ENCODE measurements around the gene ELFN1.

Gene ELFN1

DNA sequence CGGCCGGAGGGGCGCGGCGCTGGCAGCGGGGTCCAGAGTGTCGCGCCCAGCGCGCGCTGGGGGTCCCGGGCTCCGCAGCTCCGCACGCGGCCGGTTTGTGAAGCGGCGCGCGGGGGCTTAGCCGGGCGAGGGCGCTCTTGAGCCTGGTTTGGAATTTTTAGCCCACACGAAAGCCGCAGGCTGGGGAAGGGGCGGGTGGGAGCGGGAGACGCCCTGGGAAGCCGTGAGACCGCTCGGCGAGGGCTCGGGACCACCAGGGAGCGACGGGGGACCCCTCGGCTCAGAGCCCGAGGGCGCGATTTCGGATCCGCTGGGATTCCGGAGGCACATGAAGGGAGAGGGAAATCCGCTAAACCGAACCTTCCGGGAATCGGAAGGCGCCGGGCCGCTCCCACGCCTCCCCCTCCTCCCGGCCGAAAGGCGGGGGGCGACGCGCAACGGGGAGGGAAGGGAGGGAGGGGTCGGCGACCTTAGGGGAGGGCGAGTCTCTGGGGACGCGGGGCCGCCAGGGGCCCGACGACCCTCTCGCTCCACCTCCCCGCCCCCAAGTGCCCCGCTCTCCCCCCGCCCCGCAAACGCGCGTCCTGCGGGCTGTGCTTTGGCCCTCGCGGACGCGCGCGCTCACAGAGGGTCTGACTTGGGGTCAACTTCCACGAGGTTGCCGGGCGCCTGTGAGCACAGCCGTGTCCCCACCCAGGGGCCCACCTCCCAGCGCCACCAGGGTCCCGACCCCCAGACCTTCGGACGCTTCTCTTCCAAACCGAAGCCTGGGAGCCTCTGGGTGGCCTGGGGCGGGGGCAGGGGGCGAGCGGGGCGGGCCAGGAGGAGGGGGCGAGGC, 5.1 kb upstream of the ELFN1 start:
- peak; percentile 45 for DNase-seq

DNA sequence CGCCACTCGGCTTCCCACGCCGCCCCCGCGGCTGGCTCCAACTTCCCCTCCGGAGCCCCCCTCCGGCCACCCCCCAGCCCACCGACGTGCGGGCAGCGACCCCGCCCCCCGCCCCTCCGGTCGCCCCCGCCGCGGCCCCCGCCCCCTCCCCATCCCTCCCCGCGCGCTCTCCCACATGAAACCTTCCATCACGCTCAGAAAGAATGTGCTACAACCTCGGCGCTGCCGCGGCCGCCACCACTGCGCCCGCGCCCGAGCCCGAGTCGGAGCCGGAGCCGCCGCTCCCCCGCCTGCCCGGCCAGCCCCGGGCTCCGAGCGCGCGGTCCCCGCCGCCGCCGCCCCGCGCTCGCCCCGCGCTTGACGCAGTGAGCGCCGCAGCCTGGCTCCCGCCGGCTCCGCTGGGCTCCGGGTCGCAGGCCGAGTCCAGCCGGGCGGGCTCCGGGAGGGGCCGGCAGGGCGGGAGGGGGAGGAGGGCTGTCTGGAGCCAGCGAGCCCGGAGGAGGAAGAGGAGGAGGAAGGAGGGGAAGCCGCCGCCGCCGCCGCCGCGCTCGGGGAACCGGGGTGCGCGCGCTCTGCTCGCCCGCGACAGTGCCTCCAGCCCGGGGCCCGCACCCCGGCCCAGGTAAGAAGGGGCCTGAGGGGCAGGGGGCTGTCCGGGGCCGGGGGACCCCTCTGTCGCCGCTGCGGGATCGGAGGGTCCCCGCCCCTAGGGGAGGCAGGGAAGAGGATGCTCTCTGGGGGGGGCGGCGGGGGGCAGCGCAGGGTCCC, 4.3 kb upstream of the ELFN1 start:
- DNase-seq = no peak

DNA sequence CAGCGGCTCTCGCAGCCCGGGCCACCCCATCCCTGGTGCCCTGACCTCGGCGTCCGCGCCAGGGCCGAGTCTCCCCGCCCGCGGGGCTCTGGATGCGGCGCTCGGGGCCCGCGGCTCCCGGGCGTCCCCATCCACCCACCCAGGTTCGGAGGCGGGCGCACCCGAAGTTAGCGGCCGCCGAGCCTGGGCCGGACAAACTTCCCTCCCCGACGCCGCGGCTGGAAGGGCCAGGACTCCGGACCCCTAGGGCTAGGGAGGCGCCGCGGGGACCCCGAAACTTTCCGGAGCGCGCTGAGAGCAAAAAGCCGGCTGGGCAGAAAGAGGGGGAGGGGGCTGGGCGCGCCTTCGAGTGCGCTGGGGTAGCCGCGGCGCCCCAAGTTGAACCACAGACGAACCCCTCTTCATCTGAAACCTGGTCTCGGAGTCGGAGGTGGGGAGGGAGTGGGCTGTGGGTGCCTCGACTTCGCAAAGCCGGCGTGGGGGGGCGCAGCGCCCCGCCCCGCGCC, 3.7 kb upstream of the ELFN1 start:
- DNase-seq = no peak

DNA sequence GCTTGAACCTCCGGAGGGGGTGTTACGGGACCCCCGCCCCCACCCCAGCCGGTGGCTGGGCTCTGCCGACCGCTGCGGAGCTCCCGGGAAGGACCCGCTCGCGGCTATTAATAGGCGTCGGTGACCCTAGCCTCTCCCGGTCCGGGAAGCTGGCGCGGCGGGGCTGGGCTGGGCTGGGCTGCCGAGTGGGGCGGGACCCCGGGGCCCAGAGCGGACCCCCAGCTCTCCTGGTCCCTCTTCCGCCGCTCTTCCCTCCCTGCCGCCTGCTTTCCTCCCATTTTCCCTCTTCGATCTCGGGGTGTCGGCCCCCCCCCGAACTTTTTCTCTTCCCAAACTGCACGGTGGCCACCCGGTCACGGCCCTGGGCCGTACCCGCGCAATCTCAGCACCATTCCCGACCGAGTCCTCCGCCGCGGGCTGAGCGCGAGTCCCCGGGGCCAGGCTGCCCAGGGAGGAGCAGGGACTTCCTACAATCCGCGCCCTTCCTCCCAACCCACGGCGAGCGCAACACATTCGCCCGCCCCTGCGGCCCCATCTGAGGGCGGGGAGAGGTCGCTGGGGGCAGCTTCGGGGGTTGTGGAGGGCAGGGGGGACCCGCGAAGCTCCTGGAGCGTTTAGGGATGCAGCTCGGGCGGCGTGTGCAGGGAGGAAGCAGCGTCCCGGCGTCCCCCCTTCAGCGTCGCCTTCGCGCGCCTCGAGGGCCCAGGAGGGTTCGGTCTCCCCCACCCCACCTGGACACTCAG, 3.1 kb upstream of the ELFN1 start:
- DNase-seq = no peak

DNA sequence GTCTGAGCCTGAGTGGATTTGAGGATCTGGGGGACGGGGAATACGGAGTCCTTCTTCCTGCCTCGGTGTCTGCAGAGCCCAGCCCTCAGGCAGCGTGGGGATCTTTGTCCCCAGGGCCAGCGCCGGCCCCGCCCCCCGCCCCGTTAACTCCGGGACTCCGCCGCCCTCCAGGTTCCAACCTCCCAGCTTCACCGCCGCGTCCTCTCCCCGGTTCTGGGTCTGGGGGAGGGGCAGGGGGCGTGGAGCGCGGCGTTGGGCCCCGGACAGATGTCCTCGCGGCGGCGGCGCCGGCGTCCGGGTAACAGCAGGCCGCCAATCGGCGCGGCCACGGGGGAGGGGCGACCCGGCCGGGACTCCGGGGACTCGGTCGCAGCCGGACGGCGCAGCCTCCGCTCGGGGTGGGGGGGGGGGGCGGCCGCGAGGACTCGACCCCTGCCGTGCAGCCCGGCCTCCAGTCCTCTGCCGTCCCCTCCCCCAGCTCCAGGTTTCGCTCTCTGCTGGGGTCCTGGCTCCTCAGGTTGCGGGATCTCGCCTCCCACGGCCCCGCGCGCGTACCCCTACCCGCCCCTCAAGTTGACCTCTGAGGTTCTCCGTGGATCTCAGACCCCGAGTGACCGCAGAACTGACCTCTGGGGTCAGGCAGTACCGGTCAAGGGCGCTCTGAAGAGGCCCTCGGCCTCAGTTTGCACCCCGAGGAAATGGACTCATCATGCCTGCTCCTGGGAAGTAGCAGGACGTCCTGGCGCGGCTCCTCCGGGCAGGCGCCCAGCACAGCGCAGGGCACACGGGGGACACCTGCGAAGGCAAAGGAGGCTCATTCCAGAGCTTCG, 2.3 kb upstream of the ELFN1 start:
- no peak for DNase-seq

- DNase-seq = no peak
Observed at GRCh38 chr7:1668396-1669063, 1.5 kb upstream of the ELFN1 start.

DNA sequence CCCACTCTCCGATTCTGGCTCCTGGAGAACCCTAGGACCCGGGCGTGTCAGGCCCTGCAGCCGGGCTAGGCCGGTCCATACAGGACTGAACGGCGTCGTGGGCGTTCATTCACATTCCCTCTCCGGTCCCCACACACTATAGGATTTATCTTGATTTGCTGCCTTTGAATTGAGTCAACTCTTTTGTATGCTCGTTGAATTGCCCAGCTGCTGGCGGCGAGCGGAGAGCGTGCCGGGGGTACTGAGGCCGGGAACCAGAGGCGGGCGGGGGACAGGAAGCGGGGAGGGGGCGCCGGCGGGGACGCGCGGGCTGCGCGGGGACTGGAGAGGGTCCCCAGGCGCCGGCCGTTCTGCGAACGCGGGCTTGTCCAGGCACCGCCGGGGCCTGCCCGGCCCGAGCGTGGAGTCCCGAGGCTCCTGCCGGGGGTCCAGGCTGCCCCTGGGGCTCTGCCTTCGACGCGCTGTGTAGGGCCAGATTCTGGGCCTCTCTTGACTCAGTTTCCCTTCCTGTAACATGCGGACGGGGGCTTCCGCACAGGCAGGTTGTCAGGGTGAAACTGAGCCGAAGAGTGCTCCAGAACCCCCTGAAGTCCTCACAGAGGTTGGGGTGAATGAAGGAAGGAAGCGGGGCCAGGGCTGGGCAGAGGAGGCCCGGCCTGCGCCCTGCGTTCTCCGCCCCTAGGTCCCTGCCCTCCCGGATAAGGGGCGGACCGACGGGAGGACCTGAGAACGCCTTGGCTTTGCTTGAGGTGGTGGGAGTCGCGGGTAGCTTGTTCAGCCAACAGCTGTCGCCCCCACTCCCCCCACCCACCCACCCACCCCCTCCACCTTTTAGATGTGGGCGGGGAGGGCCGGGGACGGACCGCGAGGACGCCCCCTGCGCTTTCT, 769 bp upstream of the ELFN1 start:
- no peak for DNase-seq

- DNase-seq = no peak
Observed at GRCh38 chr7:1670894-1671593, 967 bp downstream of the ELFN1 start.

DNA sequence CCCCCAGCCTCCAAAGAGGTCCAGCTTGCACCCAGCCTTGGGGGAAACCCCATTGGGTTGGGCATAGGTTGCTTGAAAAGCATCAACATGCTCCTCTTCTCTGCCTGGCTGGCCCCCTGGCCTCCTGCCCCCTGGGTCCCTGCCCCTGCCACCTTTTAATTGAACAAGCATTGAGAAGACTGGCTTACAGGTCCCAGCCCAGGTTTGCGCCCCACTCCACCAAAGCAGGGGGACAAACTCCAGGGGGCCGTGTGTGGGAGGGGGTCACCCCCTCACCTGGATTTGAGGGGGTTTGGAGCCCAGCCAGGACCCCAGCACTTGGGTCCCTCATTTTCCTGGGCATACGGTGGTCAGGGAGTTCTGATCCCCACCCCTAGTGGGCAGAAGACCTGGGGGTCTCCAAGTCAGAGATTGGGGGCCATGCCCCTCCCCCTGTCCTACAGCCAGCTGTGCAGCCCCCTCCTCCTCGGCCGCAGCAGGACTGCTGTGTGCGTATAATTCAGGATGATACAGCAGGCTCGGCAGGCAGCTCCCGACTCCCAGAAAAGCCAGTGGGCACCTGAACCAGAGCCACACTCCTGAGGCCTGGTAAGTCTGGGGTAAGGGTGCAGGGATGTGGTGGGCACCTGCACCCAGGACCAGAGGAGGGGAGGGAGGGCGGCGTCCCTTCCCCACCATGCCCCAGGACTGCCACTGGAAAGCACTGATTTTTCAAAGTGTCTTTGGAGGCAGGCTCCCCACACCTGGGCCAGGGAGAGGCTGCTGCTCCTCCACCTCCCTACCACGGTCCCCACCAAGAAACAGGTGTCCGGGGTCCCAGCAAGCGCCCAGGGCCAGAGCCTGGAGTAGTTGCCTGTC, 1.7 kb downstream of the ELFN1 start:
- no peak for DNase-seq

DNA sequence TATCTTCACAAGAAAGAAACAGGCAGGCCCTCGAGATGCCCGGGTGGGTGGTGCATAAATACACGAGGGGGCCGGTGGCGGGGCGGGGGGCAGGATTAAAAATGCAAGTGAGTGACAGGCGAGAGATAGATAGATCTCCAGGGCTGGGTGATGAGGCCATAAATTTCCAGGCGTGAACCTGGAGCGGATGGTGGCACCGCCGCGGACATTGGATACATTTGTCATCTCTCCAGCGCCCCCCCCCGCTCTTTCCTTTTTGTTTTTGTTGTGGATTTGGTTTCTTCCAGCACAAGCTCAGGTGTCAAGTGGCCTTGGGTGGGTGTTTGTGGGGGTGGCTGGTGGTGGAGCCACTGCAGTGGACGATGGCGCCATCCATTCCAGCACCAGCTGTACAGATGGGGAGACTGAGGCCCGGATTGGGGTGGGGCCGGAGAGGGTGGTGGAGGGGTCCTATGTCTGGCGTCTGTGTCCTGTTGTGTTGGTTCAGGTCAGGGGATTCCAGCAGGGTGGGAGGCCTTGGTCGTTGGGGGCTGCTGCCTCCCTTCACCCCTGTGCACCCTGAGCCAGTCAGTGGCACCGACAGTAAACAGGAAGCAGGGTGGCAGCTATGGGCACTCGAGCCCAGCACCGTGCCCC, 2.9 kb downstream of the ELFN1 start:
- DNase-seq = no peak

GRCh38 chr7:1673581-1674118, 3.6 kb downstream of the ELFN1 start:
- DNase-seq = no peak

- DNase-seq = no peak
Observed at GRCh38 chr7:1674161-1675035, 4.3 kb downstream of the ELFN1 start.

DNA sequence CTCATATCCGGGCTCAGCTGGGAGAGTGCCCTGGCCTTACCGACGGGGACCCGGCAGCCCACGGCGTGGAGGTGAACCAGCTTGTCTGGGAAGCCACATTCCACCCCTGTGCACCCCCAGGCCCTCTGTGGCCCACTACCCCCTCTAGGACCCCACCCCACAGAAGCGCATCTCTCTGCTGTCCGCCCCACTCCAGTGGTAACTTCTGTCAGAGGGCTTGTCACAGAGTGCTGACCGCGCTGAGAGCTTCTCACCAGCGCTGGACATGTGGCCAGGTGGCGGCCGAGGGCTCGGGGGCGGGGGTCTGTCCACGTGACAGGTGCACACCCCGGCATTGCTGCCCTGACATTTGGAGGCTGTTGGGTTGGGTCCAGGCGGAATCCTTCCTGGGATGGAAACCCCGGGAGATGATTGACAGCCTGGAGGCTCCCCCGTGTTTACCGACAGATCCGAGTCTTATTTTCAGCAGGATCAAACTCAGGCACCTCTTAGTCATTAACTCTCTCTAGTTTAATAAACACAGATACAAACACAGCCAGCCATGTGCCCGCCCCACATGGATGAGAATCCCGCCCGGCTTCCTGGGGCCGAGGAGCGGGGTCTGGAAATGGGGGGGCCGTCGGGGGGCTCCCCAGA, 5.1 kb downstream of the ELFN1 start:
- DNase-seq = no peak

- no peak for DNase-seq
Observed at GRCh38 chr7:1675673-1676549, 5.8 kb downstream of the ELFN1 start.

DNA sequence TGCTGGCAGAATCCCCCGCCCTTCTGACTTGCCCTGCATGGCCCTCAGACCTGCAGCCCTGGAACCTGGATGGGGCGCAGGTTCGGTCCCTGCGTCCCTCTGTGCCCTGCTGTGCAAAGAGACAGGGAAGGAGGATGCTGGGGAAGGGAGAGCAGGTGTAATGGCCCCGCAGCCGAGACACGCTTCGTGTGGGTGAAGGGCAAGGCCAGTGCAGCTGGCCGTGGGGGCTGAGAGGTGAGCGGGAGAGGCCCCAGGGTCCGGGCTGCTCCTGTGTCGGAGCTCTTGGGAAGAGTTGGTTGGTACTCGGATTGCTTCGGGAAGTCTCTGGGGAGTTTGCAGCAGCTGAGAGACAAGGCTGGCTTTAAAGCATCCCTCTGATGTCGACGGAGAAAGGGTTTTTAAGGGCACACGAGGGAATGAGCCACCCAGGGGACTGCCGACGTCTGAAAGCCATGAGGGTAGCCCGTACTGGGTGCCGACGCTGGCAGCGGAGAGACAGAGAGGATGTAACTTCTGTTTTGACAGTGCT, 6.5 kb downstream of the ELFN1 start:
- DNase-seq = no peak
